GM12865 (cell line): ENCODE data around the gene LAMA2.

ENCODE experiments used
- DNase-seq: peaks from one replicate; pipeline ENCODE4 v3.0.0; 2010; ENCODE audit warnings: low read depth
- H3K4me3 ChIP-seq: 2 replicates; pipeline ENCODE4 v1.5.1; 2011; ENCODE audit warnings: mild to moderate bottlenecking, low read depth, low read length, control low read depth
- CTCF ChIP-seq: IDR thresholded peaks from 2 replicates; pipeline ENCODE4 v1.5.1; 2011; ENCODE audit warnings: low read length, control low read depth, low read depth, inconsistent platforms; ENCODE audit not compliant: insufficient read depth; ENCODE audit errors: missing control alignments

Gene LAMA2

GRCh38 chr6:128929869-128930268, 46.9 kb downstream of the LAMA2 start:
- H3K4me3 ChIP-seq, result no peak overlapping the region
- no peak for DNase-seq
- no peak for TF ChIP-seq CTCF

- TF ChIP-seq CTCF, result no peak
- no peak for DNase-seq
- H3K4me3 ChIP-seq, result no peak overlapping the region
These were observed 47.4 kb downstream of the LAMA2 start for GRCh38 chr6:128930321-128930720.

DNA sequence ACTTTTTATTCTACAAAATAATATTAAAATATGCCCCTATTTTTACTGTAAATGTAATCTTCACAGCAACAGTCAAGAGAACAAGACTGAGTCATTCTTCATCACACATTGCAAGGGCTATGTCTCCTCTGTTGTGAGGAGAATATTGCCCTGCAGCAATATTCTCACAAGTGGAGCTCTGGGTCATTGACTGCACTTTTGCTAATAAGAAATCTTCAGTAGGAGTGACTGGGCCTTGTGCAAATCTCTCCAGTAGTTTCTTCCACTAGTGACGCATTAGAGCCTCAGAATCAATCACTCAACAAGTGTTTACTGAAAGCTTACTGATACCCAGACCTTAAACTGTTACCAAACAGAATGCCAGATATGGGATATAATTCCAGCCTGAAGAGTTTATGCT, 49.1 kb downstream of the LAMA2 start:
- DNase-seq, result no peak
- no peak overlapping the region for H3K4me3 ChIP-seq
- no peak for TF ChIP-seq CTCF

DNA sequence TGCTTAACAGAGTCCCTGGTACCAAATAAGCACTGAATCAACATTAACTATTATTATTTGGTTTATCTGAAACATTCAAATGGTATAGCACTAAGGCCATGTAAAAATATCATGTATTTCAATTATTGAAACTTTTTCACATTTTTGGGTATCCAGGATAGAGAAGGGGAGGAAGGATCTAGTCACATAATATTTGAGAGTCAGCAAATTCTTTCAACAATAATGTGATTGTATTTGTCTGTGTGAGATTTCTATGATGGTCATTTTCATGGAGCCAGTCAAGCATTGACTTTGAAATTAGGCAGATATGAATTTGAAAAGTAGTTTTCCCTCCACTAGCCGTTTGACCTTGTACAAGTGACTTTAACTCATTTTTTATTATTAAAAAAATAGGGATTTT, 67.9 kb downstream of the LAMA2 start:
- TF ChIP-seq CTCF, result no peak

GRCh38 chr6:128952902-128953301, 70.0 kb downstream of the LAMA2 start:
- DNase-seq, result no peak
- no peak overlapping the region for H3K4me3 ChIP-seq
- TF ChIP-seq CTCF, result no peak

More for the DNA sequence above, 67.9 kb downstream of the LAMA2 start:
- H3K4me3 ChIP-seq, result no peak overlapping the region
- no peak for DNase-seq

DNA sequence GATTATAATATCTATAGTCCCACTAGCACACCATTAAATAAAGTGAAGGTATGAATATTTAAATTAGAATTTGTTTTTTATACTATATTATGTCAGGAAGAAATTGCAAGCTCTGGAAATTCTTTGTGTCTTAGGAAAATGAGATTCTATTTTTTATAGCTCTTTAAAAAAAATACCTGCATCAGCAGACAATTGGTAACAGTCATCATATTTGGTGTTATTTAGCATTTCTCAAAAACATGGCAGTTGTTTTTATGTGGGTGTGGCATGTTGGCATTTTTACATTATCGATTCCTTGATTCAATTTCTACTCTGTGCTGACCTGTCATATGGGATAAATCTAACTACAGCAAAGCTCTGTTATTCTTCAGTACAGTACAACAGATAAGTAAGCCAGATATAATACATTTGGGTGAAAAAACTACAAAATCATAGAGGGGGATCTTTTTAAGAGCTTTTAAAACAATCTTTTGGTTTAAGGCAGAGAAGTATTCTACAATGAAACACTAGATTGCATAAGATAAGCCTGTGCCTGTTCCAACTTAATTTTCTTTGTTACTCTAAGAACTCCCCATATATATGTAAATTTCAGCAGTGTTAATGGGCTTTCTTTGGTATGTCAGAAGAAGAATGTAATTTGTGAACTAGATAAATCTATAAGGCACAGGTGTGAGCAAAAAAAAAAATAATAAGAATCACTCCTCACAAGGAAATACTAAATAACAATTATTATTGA, 71.5 kb downstream of the LAMA2 start:
- DNase-seq, result no peak
- TF ChIP-seq CTCF, result no peak
- no peak overlapping the region for H3K4me3 ChIP-seq

DNA sequence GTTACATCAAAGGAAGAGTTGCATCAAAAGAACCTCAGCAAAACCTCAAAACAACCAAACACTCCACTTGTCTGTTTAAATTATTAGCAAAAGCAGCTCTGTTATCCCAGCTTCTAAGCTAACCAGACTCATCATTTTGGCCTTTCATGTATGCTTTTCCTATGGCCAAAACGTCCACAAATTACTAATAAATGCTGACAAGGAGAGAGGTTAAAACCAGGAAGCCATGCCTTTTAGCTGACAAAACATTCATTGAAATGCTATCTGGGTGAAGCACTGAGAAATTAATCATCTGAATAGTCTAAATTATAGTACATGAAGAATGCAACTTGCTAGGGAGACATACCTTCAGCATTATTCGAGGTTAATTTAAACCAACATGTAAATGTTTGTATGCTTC, 80.6 kb downstream of the LAMA2 start:
- no peak overlapping the region for H3K4me3 ChIP-seq
- no peak for TF ChIP-seq CTCF
- DNase-seq, result no peak
